Head of caudate nucleus (tissue), 42 donors: ENCODE data around the gene B4GALNT3.

Source experiments
- DNase-seq, 42 donors: peaks; one replicate each; pipeline versions ENCODE4 v3.0.0 to v3.0.0-alpha.2; 2020 to 2021; ENCODE audit warnings: mixed read lengths in 7 of 42
- intact Hi-C: fragments of 100-400 bp; cut with DNase I; formaldehyde crosslinking; loops from one replicate; pipeline ENCODE4 v1.15.0; 2022

B4GALNT3 gene

DNA sequence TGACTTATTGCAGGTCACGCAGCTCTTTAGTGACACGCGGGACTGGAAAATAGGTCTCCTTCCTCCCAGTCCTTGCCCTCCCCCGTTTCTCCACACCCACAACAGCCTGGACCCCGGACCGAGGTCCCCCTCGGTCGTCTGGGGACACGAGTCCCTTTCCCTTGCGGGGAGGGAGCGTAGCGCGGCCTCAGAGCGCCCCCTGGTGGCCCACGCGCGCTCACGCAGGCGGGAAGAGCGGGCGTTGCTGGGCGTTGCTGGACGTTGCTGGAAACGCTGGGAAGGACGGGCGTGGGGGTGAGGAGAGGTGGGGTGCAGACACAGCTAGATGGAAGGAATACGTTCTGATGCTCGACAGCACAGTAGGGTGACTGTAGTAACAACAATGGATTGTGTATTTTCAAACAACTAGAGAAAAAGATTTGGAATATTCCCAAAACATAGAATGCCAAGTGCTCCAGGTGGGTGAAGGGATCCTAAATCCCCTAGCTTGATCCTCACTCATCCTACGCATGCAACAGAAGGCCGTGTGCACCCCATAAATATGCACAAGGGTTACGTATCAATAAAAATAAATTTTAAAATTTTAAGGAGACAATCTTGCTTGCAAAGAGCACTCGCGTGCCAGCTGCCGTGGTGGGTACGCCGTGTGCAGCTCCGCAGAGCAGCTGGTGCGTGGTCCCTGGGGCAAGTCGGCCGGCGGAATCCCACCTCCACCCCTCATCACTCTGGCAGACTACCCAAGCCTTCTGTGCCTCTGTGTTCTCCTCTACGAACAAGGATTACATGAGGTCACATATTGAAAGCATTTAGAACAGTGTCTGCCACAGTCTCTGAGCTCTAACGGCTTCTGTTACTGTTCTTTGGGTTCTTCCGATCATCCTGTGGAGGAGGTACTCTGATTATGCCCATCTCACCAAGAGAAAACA is 87.4 kb downstream of the B4GALNT3 start:
- intact Hi-C loops, result loop anchor here (2.0 kb wide), 1 partner anchor 94 kb away; no protein-coding TSS in a partner anchor
- DNase-seq, result peak in 39 of 42 donors; percentile 36 to 88 (median 69)

DNA sequence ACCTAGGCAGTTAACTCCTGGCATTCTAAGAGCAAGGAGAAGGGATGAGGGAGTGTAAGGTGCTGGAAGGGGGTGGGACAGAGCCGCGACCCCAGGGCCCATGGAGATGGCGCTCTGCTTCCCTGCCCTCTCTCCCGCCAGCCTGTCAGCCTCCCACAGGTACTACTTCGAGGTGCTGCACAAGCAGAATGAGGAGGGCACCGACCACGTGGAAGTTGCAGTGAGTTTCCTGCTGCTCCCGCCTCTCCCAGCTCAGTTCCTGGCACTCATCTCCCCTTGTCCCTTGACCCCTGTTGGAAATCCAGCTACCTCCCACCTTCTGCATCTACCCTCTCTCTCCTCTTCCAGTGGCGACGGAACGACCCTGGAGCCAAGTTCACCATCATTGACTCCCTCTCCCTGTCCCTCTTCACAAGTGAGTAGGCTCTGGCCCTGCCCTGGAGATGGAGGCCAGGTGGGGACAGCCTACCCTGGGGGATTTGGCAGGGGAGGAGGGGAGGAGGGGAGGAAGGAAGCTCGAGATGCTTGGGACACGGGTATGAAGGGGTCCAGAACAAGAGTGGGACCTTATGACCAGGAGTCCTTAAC is 88.2 kb downstream of the B4GALNT3 start:
- DNase-seq, result no peak
- intact Hi-C loops, result loop anchor here (2.0 kb wide), 1 partner anchor 95 kb away; no protein-coding TSS in a partner anchor

DNA sequence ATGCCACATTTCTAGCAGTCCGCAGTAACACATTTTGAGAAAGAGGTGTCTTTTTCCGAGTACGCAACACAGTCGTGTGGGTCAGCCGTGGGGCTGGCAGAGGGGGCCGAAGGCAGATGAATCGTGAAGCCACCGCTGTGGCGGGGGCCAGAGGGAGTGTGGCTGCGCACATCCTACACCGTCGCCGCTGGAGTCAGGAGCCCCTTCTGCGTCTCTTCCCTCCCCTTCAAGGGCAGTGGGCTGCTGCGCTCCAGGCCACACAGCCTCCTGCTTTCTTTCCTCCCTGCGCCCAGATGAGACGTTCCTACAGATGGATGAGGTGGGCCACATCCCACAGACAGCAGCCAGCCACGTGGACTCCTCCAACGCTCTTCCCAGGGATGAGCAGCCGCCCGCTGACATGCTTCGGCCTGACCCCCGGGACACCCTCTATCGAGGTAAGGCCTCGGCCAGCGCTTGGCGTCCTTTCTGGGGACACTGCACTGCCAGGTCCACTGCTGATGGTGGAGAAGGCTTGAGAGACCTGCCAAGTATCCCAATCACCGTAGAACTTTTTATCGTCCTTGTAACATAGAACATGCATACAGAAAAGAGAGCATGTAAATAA is 89.8 kb downstream of the B4GALNT3 start:
- intact Hi-C loops, result no loop called here
- DNase-seq, result no peak

DNA sequence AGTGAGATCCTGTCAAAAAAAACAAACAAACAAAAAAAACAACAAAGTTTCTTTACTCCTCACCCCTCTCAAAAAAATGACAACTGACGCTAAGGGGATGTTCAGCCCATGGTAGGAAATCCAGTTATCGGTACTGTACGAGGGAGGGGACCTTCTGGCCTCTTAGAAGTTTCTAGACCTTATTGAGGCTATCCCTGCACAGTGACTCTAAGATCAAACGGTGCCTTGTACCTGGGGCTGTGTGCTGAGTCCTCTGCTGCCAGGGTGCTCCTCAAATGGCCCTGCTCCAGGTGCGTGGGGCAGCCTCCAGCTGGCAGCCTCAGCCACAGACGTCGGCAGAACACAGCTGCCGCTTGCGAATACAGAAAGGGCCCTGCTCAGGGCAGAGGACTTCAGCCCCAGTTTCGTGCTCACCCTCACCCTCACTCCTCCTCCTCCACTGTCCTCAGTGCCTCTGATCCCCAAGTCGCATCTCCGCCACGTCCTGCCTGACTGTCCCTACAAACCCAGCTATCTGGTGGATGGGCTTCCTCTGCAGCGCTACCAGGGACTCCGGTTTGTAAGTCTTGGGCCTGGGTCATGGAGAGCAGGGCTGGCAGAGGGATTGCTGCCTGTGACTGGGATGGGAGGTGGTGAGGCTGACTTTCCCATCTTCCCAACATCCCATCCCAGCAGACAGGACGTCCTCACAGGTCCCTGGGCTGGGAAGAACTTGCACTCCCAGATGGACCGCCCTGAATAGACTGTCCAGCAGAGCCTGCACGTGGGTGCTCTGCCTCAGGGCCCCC is 90.9 kb downstream of the B4GALNT3 start:
- DNase-seq, result peak in 1 of 42 donors; percentile 39
- intact Hi-C loops, result no loop called here

DNA sequence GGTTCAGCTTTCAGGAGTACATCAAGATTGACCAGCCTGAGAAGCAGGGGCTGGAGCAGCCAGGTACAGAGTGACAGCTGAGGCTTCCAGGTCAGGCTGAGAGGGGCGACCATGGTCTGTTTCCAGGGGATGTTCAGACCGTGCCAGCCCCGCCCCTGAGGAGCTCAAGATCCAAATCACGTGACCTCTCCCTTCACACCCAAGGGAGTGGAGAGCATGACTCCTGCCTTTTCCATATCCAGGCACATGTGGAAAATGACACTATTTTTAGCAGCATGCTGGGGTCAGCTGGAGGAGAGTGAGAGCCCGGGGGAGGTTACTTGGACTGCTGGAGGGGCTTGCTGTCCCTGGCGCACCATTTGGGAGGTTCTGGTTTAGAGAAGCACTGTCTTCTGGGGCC is 92.7 kb downstream of the B4GALNT3 start:
- DNase-seq, result no peak
- intact Hi-C loops, result no loop called here

DNA sequence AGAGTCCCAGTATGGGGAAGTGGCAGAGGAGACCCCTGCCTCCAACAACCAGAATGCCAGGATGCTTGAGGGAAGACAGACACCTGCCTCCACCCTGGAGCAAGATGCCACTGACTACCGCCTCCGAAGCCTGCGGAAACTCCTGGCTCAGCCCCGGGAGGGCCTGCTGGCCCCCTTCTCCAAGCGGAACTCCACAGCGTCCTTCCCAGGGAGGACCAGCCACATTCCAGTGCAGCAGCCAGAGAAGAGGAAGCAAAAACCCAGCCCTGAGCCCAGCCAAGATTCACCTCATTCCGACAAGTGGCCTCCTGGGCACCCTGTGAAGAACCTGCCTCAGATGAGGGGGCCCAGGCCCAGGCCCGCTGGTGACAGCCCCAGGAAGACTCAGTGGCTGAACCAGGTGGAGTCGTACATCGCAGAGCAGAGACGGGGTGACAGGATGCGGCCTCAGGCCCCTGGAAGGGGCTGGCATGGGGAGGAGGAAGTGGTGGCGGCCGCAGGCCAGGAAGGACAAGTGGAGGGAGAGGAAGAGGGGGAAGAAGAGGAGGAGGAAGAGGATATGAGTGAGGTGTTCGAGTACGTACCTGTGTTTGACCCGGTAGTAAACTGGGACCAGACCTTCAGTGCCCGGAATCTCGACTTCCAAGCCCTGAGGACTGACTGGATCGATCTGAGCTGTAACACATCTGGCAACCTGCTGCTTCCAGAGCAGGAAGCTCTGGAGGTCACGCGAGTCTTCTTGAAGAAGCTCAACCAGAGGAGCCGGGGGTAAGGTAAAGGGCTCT is 93.7 kb downstream of the B4GALNT3 start:
- intact Hi-C loops, result no loop called here
- no peak for DNase-seq

DNA sequence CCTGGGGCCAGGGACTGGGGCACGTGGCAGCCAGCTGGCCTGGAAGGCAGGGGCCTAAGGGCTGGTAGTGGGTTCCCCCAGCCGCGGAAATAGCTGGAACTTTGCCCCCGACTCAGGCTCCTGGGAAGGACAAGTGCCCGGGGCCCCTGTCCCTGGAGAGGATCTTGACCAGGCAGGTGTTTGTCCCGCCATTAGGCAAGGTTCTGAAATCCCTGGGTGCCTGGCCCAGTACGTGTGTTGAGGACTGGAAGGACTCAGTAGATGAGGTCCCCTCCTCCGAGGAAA is 94.2 kb downstream of the B4GALNT3 start:
- DNase-seq, result no peak
- intact Hi-C loops, result no loop called here

DNA sequence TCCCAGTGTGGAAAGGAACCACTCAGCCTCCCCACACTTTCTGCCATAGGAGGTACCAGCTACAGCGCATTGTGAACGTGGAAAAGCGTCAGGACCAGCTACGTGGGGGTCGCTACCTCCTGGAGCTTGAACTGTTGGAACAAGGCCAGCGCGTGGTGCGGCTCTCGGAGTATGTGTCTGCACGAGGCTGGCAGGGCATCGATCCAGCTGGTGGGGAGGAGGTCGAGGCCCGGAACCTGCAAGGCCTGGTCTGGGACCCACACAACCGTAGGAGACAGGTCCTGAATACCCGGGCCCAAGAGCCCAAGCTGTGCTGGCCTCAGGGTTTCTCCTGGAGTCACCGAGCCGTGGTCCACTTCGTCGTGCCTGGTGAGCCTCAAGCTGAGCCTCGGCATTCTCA is 96.8 kb downstream of the B4GALNT3 start:
- intact Hi-C loops, result no loop called here
- DNase-seq, result no peak

DNA sequence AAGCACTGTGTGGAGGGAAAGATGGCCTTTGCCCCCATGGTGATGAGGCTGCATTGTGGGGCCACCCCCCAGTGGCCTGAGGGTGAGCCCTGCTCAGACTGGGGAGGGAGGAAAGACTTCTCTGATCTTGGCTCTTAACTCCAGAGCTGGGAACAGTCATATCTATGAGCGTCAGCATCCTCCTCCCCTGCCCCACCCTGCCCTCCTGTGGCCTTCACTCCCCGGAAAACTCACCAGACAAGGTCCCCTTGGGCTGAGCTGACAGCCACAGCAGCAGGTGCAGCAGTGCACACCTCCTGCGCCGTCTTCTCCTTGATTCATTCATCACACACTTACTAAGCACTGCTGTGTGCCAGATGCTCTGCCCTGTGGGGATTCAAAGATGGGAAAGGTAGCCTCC is 98.8 kb downstream of the B4GALNT3 start:
- intact Hi-C loops, result no loop called here
- no peak for DNase-seq

DNA sequence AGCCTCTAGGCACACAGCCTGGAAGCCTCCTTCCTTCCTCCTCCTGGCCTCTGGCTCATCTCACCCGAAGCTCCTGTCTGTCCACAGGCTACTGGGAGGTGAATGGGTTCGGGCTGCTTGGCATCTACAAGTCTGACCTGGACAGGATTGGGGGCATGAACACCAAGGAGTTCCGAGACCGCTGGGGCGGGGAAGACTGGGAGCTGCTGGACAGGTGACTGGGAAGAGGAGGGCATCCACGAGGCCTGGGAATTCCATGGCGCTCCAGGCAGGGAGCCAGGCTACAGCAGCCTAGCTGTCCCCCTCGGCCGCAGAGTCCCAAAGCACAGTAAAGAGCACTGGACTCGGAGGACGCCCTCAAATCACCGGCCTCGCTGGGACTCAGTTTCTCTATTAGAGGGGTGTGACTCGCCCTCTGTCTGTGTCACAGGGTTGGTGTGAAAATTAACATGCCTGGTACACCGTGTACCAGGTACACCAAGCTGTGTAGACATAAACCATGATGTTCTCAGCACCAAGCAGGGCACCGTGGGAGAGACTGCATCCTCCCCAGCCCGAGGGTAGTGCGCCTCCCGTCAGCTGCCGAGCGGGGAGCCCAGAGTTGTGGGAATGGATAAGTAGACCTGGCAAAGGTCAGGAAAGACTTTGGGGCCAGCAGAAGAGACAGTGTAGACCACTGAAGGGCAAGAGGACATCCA is 99.6 kb downstream of the B4GALNT3 start:
- no peak for DNase-seq
- intact Hi-C loops, result no loop called here

DNA sequence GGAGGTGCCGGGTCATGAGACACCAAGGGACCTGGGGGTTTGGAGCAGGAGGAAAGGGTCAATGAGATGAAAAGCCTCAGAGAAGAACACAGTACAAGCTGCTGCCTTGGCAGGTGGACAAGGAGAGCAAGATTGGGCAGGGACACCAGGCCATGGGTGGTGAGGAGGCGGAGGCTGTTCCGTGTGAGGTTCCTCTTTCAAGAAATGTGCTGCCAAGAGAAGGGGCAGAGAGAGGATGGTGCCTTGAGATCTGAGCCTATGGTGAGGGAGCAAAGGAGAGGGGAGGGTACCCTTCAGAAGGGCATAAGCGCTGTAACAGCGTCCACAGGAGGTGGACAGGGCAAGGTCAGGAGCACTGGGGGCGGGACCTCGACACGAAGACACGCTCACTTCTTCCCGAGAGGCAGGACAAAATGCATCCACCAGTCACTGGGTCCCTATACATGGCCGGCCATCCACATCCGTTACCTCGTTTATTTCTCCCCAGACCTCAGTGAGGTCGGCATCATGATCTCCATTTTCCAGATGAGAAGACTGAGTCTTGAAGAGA is 100.2 kb downstream of the B4GALNT3 start:
- no peak for DNase-seq
- intact Hi-C loops, result no loop called here

DNA sequence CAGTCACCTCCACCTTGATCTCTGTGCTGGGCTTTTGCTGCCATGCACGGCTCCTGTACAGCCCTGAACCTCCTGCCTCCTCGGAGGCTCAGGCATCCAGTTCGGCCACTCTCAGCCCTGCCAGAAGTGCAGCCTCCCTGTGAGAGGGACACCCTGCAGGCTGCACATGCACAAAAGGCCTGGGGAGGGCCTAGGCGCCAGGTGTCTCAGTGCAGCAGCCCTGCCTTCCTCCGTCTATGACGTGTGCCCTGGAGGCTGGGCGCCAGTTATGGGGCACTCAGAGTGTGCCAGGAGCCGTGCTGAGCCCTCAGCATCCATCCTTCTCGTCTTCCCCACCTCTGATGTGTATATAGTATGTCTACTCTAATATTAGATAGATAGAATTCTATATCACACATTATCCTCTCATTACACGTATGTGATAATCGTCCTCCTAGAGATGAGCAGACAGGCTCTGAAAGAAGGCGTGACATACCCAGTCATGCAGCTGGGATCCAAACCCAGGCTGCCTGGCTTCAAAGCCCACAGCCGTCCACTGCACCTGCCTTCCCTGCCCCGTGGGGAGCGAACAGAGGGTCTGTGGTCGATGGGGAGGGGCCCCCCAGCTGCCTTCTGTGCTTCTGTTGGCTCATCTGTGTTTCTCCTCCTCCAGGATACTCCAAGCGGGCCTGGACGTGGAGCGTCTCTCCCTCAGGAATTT is 101.1 kb downstream of the B4GALNT3 start:
- no peak for DNase-seq
- intact Hi-C loops, result no loop called here

DNA sequence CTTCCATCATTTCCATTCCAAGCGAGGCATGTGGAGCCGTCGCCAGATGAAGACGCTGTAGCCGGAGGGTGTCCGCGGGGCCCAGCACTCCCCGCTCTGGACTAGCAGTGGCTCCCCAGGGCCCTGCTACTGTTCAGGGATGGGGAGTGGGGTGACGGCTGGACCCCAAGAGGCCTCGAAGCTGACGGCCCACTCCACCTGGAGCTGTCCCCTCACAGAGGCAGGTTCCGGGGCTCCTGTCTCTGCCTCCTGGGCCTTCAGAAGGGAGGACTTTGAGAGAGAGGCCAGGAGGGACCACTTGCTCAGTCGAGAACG is 101.6 kb downstream of the B4GALNT3 start:
- no peak for DNase-seq
- intact Hi-C loops, result no loop called here

DNA sequence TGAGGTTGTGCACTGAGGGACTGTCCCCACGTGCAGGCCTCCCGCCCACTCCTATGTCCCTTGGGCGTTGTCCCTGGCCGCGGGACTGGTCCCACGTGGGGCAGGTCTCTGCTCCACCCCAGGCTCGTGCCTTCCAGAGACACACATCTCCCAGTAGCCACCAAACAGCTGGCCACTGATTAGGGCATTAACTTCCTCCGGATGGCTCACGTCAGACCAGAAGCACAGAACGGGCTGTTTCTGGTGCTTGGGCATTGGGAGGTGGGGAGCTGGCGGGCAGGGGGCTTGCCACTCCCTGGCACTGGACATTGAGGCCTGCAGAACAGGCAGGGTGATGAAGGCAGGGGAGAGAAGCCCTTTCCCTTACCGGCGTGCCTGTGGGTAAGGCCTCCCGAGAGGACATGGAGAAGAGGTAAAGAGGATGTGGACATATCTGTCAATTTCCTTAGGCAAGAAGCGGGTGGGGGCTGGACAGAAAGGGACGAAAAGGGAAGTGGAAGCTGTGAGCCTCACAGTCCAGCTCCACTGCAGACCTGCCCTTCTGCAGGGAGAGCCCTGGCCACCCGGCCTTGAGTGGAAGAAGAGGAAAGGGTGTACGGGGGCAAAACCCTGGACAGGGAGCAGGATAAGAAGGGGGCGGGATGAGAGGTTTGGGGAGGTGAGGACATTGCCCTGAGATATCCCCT is 102.3 kb downstream of the B4GALNT3 start:
- DNase-seq, result peak in 9 of 42 donors; percentile 25 to 61 (median 45)
- intact Hi-C loops, result no loop called here

DNA sequence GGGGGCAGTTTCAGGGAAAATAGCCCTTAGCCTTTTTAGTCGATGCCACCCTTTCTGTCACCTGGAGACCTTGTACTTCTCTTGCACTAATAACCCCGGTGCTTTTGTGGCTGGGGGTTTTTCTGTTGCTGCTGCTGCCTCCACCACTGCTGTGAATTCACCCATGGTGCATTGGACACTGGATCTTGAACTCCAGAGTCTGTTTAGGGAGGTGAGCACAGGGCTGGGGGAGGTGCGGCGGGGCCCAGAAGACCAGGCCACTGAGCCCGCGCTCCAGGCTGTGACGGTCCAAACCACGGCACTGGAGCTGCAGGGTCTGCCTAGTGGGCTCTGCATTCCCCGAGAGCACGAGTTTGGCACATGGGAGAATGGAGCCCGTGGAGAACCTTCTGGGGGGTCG is 102.9 kb downstream of the B4GALNT3 start:
- no peak for DNase-seq
- intact Hi-C loops, result no loop called here

DNA sequence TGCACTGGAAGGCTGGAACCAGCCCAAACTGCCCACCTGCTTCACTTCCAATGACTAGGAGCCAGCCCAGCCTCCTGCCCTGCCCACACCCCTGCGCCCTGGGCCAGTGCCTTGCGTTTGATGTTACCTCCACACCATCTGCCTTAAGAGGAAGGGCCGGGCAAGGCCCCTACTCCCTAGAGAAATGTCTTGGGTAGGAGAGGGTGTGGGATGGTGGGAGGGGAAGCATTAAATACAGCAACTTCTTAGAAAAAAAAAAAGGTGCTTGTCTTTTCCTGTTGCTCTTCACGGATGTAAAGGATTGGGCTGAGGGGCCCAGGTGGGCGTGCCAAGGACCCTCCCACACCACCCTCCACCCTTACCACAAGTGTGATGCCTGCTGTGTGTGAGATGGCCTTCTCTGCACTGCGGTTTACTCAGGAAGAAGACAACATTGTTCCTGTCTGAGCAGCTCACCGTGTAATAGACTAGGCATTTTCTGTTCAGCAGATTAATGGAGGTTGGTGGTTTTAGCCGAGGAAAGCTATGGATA is 103.6 kb downstream of the B4GALNT3 start:
- intact Hi-C loops, result no loop called here
- no peak for DNase-seq
